ENCODE results near the gene FRAT1. TPM values are rescaled to one million over a fixed set of nuclear protein-coding genes. Genes with fewer than 3 reads are reported as not detected.

FRAT1 gene
- total RNA-seq, 1 experiment from 2014 or later, result 2.3 TPM

- H3K4me3 ChIP-seq (ENCODE audit: low read depth, low read length), result no peak overlapping the region
- no peaks in the 10 kb centered on the region for H3K9me3 ChIP-seq
- no peaks in the 10 kb centered on the region for H3K36me3 ChIP-seq (ENCODE audit: control insufficient read depth, insufficient read depth, low read length)
- intact Hi-C loops (cut with micrococcal nuclease; ENCODE audit: unreplicated experiment), result no loop called here
- no TSS peak for BruUV-seq (replicated peaks)
- POLR2A ChIA-PET, result no interaction called here
- Mint-ChIP-seq H3K27ac (ENCODE audit: unreplicated experiment) (peak overlapping the region; percentile 13), H3K9me3 (ENCODE audit: unreplicated experiment) (no peaks in the 10 kb centered on the region), H3K27me3 (ENCODE audit: insufficient read depth, unreplicated experiment) (no peaks in the 10 kb centered on the region), H3K4me3 (ENCODE audit: unreplicated experiment) (peak overlapping the region; percentile 5), H3K4me1 (ENCODE audit: low read depth, unreplicated experiment) (peaks cover 10% of the 10 kb centered on the region), H3K36me3 (ENCODE audit: insufficient read depth, unreplicated experiment) (peaks cover 3% of the 10 kb centered on the region)
- peaks cover 13% of the 10 kb centered on the region for H3K4me1 ChIP-seq
- DNase-seq, result peak in 1 of 2 experiments; percentile 24
- no peaks in the 10 kb centered on the region for H3K27me3 ChIP-seq (replicated peaks; ENCODE audit: control insufficient read depth, insufficient read depth, low read length)
- CTCF ChIA-PET, result no interaction called here
- no peak for TF ChIP-seq CTCF (IDR thresholded peaks at IDR 0.05; ENCODE audit: insufficient read depth in 1 of 2, low read depth in 1 of 2, low read length in 1 of 2, severe bottlenecking in 1 of 2, unreplicated experiment in 1 of 2)
Measured at GRCh38 chr10:97297556-97298222, 21.4 kb upstream of the FRAT1 start.

- H3K27me3 ChIP-seq (replicated peaks; ENCODE audit: control insufficient read depth, insufficient read depth, low read length), result no peaks in the 10 kb centered on the region
- POLR2A ChIA-PET, result no interaction called here
- H3K9me3 Mint-ChIP-seq (ENCODE audit: unreplicated experiment), result no peaks in the 10 kb centered on the region
- H3K9me3 ChIP-seq, result no peaks in the 10 kb centered on the region
- no peak for DNase-seq
- H3K4me1 ChIP-seq, result peaks cover 13% of the 10 kb centered on the region
- H3K4me3 ChIP-seq (ENCODE audit: low read depth, low read length), result no peak overlapping the region
- peak overlapping the region; percentile 5 for H3K4me3 Mint-ChIP-seq (ENCODE audit: unreplicated experiment)
- H3K36me3 ChIP-seq (ENCODE audit: control insufficient read depth, insufficient read depth, low read length), result no peaks in the 10 kb centered on the region
- peak overlapping the region; percentile 13 for H3K27ac Mint-ChIP-seq (ENCODE audit: unreplicated experiment)
- intact Hi-C loops (cut with micrococcal nuclease; ENCODE audit: unreplicated experiment), result no loop called here
- H3K36me3 Mint-ChIP-seq (ENCODE audit: insufficient read depth, unreplicated experiment), result no peaks in the 10 kb centered on the region
- no peak for TF ChIP-seq CTCF (IDR thresholded peaks at IDR 0.05; ENCODE audit: insufficient read depth in 1 of 2, low read depth in 1 of 2, low read length in 1 of 2, severe bottlenecking in 1 of 2, unreplicated experiment in 1 of 2)
- CTCF ChIA-PET, result no interaction called here
- H3K4me1 Mint-ChIP-seq (ENCODE audit: low read depth, unreplicated experiment), result peaks cover 10% of the 10 kb centered on the region
- no peaks in the 10 kb centered on the region for H3K27me3 Mint-ChIP-seq (ENCODE audit: insufficient read depth, unreplicated experiment)
- no TSS peak for BruUV-seq (replicated peaks)
Measured at GRCh38 chr10:97298223-97298571, 20.9 kb upstream of the FRAT1 start.

- Histone ChIP-seq H3K27me3 (replicated peaks; ENCODE audit: control insufficient read depth, insufficient read depth, low read length) (no peaks in the 10 kb centered on the region; the same call in 1 of the 2 replicates), H3K36me3 (ENCODE audit: control insufficient read depth, insufficient read depth, low read length) (no peaks in the 10 kb centered on the region), H3K4me1 (peaks cover 13% of the 10 kb centered on the region), H3K9me3 (no peaks in the 10 kb centered on the region), H3K4me3 (ENCODE audit: low read depth, low read length) (no peak overlapping the region)
- ChIA-PET POLR2A (no interaction called here), CTCF (no interaction called here)
- Mint-ChIP-seq H3K27ac (ENCODE audit: unreplicated experiment) (no peak overlapping the region), H3K36me3 (ENCODE audit: insufficient read depth, unreplicated experiment) (no peaks in the 10 kb centered on the region), H3K4me3 (ENCODE audit: unreplicated experiment) (no peak overlapping the region), H3K9me3 (ENCODE audit: unreplicated experiment) (no peaks in the 10 kb centered on the region), H3K27me3 (ENCODE audit: insufficient read depth, unreplicated experiment) (no peaks in the 10 kb centered on the region), H3K4me1 (ENCODE audit: low read depth, unreplicated experiment) (peaks cover 10% of the 10 kb centered on the region)
- TF ChIP-seq CTCF (IDR thresholded peaks at IDR 0.05; ENCODE audit: insufficient read depth in 1 of 2, low read depth in 1 of 2, low read length in 1 of 2, severe bottlenecking in 1 of 2, unreplicated experiment in 1 of 2), result no peak
- no TSS peak for BruUV-seq (replicated peaks)
- intact Hi-C loops (cut with micrococcal nuclease; ENCODE audit: unreplicated experiment), result no loop called here
- no peak for DNase-seq
Measured at GRCh38 chr10:97300980-97301379, 18.1 kb upstream of the FRAT1 start.

Measured in Caco-2 (cell line).